ENCODE data around the gene AADAT. TPM values are rescaled to one million over a fixed set of nuclear protein-coding genes. Genes with fewer than 3 reads are reported as not detected.
"Not testable (repeated sequence)": the region's sequence is repeated elsewhere in the genome, so short reads cannot be mapped to it uniquely, and the experiment has no call there.

The AADAT gene
- total RNA-seq, 2 donors from 2014 or later = 4.4 to 5.3 TPM

DNA sequence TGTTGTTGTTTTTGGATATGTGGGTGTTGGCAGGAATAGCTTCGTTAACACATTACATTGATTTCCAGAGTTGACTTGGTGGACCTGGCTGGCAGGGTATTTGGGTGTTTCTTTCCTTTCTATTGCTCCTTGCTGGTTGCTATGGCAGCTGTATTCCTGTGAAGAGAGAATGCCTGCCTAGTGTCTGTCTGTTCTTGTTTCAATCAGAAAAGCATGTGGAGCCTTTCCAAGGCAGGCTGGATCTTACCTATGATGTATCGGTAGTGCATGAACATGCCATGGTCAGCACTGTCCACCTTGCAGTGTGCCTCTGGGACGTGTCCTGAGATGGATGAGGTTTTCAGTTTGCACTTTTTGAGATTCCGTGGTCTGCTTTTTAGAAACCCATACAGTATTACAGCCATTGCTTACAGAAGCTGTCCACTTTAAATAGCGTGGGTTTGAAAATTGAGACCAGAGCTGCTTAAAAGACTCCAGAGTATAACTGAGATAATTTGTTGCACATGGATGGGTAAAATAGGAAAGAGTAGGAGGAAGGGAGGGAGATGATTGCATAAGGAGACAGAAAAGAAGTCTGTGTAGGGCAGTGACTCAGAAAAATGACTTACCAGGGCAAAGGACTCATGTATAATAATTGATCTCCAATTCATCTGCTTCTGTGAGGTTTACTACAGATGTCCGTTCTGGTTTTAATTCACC, 20.0 kb upstream of the AADAT start:
- no peak for DNase-seq
- Histone ChIP-seq H3K4me3 (no peak overlapping the region), H3K27ac (no peak overlapping the region), H3K27me3 (no peaks in the 10 kb centered on the region), H3K36me3 (replicated peaks in 1 of 2; ENCODE audit: insufficient read depth in 1 of 2, low read depth in 2 of 2) (no peaks in the 10 kb centered on the region), H3K4me1 (no peaks in the 10 kb centered on the region), H3K9me3 (no peaks in the 10 kb centered on the region)
- no peak for TF ChIP-seq POLR2A (IDR thresholded peaks at IDR 0.05)
- TF ChIP-seq, protein P1, sequence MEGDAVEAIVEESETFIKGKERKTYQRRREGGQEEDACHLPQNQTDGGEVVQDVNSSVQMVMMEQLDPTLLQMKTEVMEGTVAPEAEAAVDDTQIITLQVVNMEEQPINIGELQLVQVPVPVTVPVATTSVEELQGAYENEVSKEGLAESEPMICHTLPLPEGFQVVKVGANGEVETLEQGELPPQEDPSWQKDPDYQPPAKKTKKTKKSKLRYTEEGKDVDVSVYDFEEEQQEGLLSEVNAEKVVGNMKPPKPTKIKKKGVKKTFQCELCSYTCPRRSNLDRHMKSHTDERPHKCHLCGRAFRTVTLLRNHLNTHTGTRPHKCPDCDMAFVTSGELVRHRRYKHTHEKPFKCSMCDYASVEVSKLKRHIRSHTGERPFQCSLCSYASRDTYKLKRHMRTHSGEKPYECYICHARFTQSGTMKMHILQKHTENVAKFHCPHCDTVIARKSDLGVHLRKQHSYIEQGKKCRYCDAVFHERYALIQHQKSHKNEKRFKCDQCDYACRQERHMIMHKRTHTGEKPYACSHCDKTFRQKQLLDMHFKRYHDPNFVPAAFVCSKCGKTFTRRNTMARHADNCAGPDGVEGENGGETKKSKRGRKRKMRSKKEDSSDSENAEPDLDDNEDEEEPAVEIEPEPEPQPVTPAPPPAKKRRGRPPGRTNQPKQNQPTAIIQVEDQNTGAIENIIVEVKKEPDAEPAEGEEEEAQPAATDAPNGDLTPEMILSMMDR (IDR thresholded peaks at IDR 0.05) = no peak
- intact Hi-C loops (cut with DNase I) = no loop called here
- 41 to 59% methylated on average over 6 of the region's 6 CpGs for WGBS, 2 donors
- ATAC-seq = no peak

DNA sequence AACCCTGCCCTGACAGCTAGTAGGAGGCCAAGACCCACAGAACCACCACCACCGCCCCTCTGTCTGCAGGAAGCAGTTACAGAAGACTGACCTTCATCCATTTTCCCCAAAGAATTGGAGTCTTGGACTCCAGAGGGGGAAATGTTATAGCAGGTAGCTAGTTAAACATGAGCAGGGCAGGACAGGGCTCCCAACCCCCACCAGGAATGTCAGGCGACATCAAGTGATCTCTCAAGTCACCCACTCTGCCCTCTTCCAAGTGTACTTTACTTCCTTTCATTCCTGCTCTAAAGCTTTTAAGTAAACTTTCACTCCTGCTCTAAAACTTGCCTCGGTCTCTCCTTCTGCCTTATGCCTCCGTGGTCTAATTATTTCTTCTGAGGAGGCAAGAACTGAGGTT, 17.1 kb upstream of the AADAT start:
- intact Hi-C loops (cut with DNase I) = no loop called here
- H3K4me1 ChIP-seq = no peaks in the 10 kb centered on the region
- 64 to 69% methylated on average over 4 of the region's 4 CpGs for WGBS, 2 donors
- ATAC-seq (no peak), DNase-seq (no peak)
- no peaks in the 10 kb centered on the region for H3K9me3 ChIP-seq
- no peaks in the 10 kb centered on the region for H3K36me3 ChIP-seq (replicated peaks in 1 of 2; ENCODE audit: insufficient read depth in 1 of 2, low read depth in 2 of 2)
- TF ChIP-seq, protein P1 (IDR thresholded peaks at IDR 0.05) = no peak
- no peak for TF ChIP-seq POLR2A (IDR thresholded peaks at IDR 0.05)
- no peak overlapping the region for H3K27ac ChIP-seq
- H3K4me3 ChIP-seq = no peak overlapping the region
- no peaks in the 10 kb centered on the region for H3K27me3 ChIP-seq

DNA sequence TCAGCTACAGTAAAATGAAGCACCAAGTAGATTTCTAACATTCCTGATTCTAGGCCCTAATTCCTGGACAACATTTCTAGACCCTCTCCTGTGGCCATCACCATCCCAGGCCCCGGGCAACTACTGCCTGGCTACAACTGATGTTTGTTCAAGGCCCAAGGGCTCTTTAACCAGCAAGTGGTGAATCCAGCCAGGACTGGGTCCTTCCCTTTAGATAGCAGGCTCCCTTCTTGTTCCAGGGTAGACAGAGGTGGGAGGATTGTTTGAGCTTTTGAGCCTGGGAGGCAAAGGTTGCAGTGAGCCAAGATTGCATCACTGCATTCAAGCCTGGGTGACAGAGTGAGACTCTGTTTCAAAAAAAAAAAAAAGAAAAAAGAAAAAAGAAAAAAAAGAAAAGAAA, 12.7 kb upstream of the AADAT start:
- Histone ChIP-seq H3K4me1 (no peaks in the 10 kb centered on the region), H3K9me3 (no peaks in the 10 kb centered on the region), H3K27me3 (no peaks in the 10 kb centered on the region), H3K4me3 (no peak overlapping the region), H3K36me3 (replicated peaks in 1 of 2; ENCODE audit: insufficient read depth in 1 of 2, low read depth in 2 of 2) (no peaks in the 10 kb centered on the region), H3K27ac (no peak overlapping the region)
- TF ChIP-seq POLR2A (IDR thresholded peaks at IDR 0.05) = no peak
- TF ChIP-seq, protein P1 (IDR thresholded peaks at IDR 0.05) = no peak
- ATAC-seq (no peak), DNase-seq (no peak)
- intact Hi-C loops (cut with DNase I) = no loop called here
- WGBS, 2 donors = 92% methylated on average over 1 of the region's 1 CpG; no CpG with 5 or more reads in 1 of the 2 donors

DNA sequence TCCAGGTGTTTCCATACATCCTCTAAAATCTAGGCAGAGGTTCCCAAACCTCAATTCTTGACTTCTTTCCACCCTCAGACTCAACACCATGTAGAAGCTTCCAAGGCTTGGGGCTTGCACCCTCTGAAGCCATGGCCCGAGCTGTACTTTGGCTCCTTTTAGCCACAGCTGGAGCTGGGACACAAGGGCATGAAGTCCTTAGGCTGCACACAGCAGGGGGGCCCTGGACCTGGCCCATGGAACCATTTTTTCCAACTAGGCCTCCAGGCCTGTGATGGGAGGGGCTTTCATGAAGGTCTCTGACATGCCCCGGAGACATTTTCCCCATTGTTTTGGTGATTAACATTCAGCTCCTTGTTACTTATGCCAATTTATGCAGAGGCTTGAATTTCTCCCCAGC, 8.4 kb upstream of the AADAT start:
- H3K36me3 ChIP-seq (replicated peaks in 1 of 2; ENCODE audit: insufficient read depth in 1 of 2, low read depth in 2 of 2); H3K27me3 ChIP-seq; H3K4me3 ChIP-seq; H3K27ac ChIP-seq; ATAC-seq; H3K4me1 ChIP-seq; intact Hi-C loops (cut with DNase I); H3K9me3 ChIP-seq; DNase-seq: not testable (repeated sequence)
- WGBS, 2 donors = 63 to 75% methylated on average over 2 of the region's 2 CpGs

DNA sequence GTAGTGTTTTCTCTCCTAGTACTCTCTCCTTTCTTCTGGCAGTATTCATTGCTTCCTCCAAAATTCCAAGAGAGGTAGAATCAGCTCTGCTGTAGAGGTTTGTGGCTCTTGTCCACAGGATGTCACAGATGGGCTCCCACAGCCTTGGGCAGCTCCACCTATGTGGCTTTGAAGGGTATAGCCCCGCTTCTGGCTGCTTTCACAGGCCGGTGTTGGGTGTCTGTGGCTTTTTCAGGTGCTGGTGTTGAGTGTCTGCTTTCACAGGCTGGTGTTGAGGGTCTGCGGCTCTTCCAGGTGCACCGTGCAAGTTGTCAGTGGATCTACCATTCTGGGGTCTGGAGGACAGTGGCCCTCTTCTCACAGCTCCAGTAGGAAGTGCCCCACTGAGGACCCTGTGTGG, 7.9 kb upstream of the AADAT start:
- Histone ChIP-seq H3K4me3 (no peak overlapping the region), H3K36me3 (replicated peaks in 1 of 2; ENCODE audit: insufficient read depth in 1 of 2, low read depth in 2 of 2) (no peaks in the 10 kb centered on the region), H3K4me1 (no peaks in the 10 kb centered on the region), H3K27me3 (no peaks in the 10 kb centered on the region), H3K27ac (no peak overlapping the region), H3K9me3 (no peaks in the 10 kb centered on the region)
- WGBS, 2 donors = 73 to 92% methylated on average over 2 to 4 of the region's 4 CpGs
- ATAC-seq (no peak), DNase-seq (no peak)
- TF ChIP-seq, protein P1 (IDR thresholded peaks at IDR 0.05) = no peak
- no peak for TF ChIP-seq POLR2A (IDR thresholded peaks at IDR 0.05)
- intact Hi-C loops (cut with DNase I) = no loop called here

Data from body of pancreas (tissue), 4 donors.